NB4 (cell line): ENCODE results near the gene OTUD5.

Source experiments
- MYC ChIP-seq: IDR thresholded peaks from 2 replicates; pipeline ENCODE4 v1.6.1; 2011; ENCODE audit warnings: low read depth, low read length
- POLR2A ChIP-seq: IDR thresholded peaks from 2 replicates; pipeline ENCODE4 v1.6.1; 2011; ENCODE audit warnings: mild to moderate bottlenecking; ENCODE audit not compliant: insufficient read length; ENCODE audit errors: extremely low read depth
- TF ChIP-seq, protein P1 (sequence below): IDR thresholded peaks from one replicate; pipeline ENCODE4 v1.5.1; 2012; ENCODE audit warnings: low read depth, low read length
- TF ChIP-seq, protein P2 (sequence below): IDR thresholded peaks from 2 replicates; pipeline ENCODE4 v1.6.1; 2011; ENCODE audit warnings: low read depth, low read length

DNA sequence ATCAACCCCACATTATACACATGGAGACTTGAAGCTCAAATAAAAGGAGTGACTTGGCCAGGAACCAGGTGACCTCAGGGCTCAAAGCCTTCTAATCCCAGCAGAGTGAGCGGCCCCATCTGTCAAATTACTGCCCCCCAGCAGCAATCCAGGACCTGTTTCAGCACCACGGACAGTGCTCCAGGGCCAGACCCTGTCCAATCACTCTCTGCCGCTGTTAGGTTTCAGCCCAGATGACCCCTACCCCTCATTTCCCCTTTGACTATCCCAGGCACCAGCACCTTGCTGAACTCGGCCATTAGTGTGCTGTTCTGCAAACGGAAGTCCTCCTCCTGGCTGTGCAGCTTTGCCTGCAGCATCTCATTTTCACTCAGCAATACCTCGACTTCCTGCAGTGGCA, 39.6 kb upstream of the OTUD5 start:
- TF ChIP-seq, protein P1, sequence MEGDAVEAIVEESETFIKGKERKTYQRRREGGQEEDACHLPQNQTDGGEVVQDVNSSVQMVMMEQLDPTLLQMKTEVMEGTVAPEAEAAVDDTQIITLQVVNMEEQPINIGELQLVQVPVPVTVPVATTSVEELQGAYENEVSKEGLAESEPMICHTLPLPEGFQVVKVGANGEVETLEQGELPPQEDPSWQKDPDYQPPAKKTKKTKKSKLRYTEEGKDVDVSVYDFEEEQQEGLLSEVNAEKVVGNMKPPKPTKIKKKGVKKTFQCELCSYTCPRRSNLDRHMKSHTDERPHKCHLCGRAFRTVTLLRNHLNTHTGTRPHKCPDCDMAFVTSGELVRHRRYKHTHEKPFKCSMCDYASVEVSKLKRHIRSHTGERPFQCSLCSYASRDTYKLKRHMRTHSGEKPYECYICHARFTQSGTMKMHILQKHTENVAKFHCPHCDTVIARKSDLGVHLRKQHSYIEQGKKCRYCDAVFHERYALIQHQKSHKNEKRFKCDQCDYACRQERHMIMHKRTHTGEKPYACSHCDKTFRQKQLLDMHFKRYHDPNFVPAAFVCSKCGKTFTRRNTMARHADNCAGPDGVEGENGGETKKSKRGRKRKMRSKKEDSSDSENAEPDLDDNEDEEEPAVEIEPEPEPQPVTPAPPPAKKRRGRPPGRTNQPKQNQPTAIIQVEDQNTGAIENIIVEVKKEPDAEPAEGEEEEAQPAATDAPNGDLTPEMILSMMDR: no peak
- TF ChIP-seq, protein P2, sequence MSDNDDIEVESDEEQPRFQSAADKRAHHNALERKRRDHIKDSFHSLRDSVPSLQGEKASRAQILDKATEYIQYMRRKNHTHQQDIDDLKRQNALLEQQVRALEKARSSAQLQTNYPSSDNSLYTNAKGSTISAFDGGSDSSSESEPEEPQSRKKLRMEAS: no peak
- TF ChIP-seq POLR2A: no peak
- no peak for TF ChIP-seq MYC
